Measurements from ENCODE around the gene PTPRR.

The PTPRR gene

GRCh38 chr12:70920251-70920851 lies at the start of gene PTPRR:
Gene PTPRR (minus strand): TSS chr12:70920738. CDS start chr12:70920390, 348 bp downstream.
- DNase-seq: no peak

- no peak for DNase-seq
These were observed 46.7 kb upstream of the PTPRR start for GRCh38 chr12:70966996-70967790.

GRCh38 chr12:70966046-70966445 lies 45.5 kb upstream of the PTPRR start:
- DNase-seq: no peak

GRCh38 chr12:70964867-70965510 lies 44.5 kb upstream of the PTPRR start:
- DNase-seq: no peak

- no peak for DNase-seq
These were observed 42.6 kb upstream of the PTPRR start for GRCh38 chr12:70963081-70963660.

GRCh38 chr12:70962226-70962794 lies 41.8 kb upstream of the PTPRR start:
- no peak for DNase-seq

GRCh38 chr12:70960484-70960883 lies 39.9 kb upstream of the PTPRR start:
- DNase-seq: no peak

- DNase-seq: no peak
These were observed 34.9 kb upstream of the PTPRR start for GRCh38 chr12:70955415-70955814.

GRCh38 chr12:70950451-70950850 lies 29.9 kb upstream of the PTPRR start:
- DNase-seq: no peak

GRCh38 chr12:70948976-70949336 lies 28.4 kb upstream of the PTPRR start:
- DNase-seq: no peak

- no peak for DNase-seq
These were observed 27.9 kb upstream of the PTPRR start for GRCh38 chr12:70948236-70948975.

GRCh38 chr12:70936203-70936813 lies 15.8 kb upstream of the PTPRR start:
- no peak for DNase-seq

GRCh38 chr12:70933133-70933532 lies 12.6 kb upstream of the PTPRR start:
- DNase-seq: no peak

- DNase-seq: no peak
These were observed 8.5 kb upstream of the PTPRR start for GRCh38 chr12:70929029-70929428.

- no peak for DNase-seq
These were observed 7.5 kb upstream of the PTPRR start for GRCh38 chr12:70928071-70928470.

- no peak for DNase-seq
These were observed 6.8 kb upstream of the PTPRR start for GRCh38 chr12:70927356-70927755.

- no peak for DNase-seq
These were observed 5.0 kb upstream of the PTPRR start for GRCh38 chr12:70925539-70925938.

- no peak for DNase-seq
These were observed 353 bp upstream of the PTPRR start for GRCh38 chr12:70920891-70921290.

GRCh38 chr12:70919597-70920035 lies 922 bp downstream of the PTPRR start:
- DNase-seq: no peak

GRCh38 chr12:70919176-70919575 lies 1.4 kb downstream of the PTPRR start:
- DNase-seq: no peak

- no peak for DNase-seq
These were observed 2.2 kb downstream of the PTPRR start for GRCh38 chr12:70918321-70918720.

- DNase-seq: no peak
These were observed 9.9 kb downstream of the PTPRR start for GRCh38 chr12:70910666-70911065.
